Activated CD4-positive, alpha-beta T cell treated with anti-CD3 and anti-CD28 coated beads for 36 hours (primary cell): ENCODE measurements around the gene CIB1. TPM values are rescaled to one million over a fixed set of nuclear protein-coding genes. Genes with fewer than 3 reads are reported as not detected.

Experiments
- ATAC-seq: fragments of 200-7000 bp; cut with Tn5 transposase; one replicate; pipeline ENCODE4 v1.10.0; 2021; ENCODE audit warnings: mild to moderate bottlenecking, moderate library complexity
- CTCF ChIA-PET: fragments of 350-600 bp; sonication (Branson Sonifier 250); formaldehyde crosslinking; loops from one replicate; lab custom pipeline; 2021; ENCODE audit warnings: antibody characterized with exemption; lab: Charles Lee
- POLR2A ChIA-PET: fragments of 350-600 bp; sonication (Branson Sonifier 250); formaldehyde crosslinking; loops from one replicate; lab custom pipeline; 2021; ENCODE audit warnings: antibody characterized with exemption, inconsistent platforms; lab: Charles Lee
- DNase-seq: peaks from one replicate; pipeline ENCODE4 v3.0.0-alpha.2; 2020
- H3K27ac Mint-ChIP-seq: one replicate; pipeline ENCODE4 v1.8.0; 2021; ENCODE audit warnings: mixed read lengths
- H3K27me3 Mint-ChIP-seq: one replicate; pipeline ENCODE4 v1.8.0; 2021; ENCODE audit warnings: mixed read lengths
- H3K36me3 Mint-ChIP-seq: one replicate; pipeline ENCODE4 v1.8.0; 2021; ENCODE audit warnings: low read depth, mixed read lengths
- H3K4me1 Mint-ChIP-seq: one replicate; pipeline ENCODE4 v1.8.0; 2021; ENCODE audit warnings: mixed read lengths
- H3K4me3 Mint-ChIP-seq: one replicate; pipeline ENCODE4 v1.8.0; 2021; ENCODE audit warnings: mild to moderate bottlenecking, moderate library complexity, mixed read lengths
- H3K9me3 Mint-ChIP-seq: one replicate; pipeline ENCODE4 v1.8.0; 2021; ENCODE audit warnings: low read depth, mixed read lengths
- intact Hi-C, 2 experiments: fragments of 100-400 bp; cut with DNase I in 1 of 2; cut with micrococcal nuclease in 1 of 2; formaldehyde crosslinking; loops; one replicate each; pipeline versions ENCODE4 v1.14.2 to v1.15.1; 2022 to 2024; cut with DNase I, micrococcal nuclease
- total RNA-seq, 2 experiments: library from RNA; stranded (reverse); gene quantifications; one replicate each; pipeline ENCODE4 v1.2.3, GENCODE V29; 2021

CIB1 gene
- total RNA-seq, 2 experiments from 2014 or later, result 135 to 140 TPM

DNA sequence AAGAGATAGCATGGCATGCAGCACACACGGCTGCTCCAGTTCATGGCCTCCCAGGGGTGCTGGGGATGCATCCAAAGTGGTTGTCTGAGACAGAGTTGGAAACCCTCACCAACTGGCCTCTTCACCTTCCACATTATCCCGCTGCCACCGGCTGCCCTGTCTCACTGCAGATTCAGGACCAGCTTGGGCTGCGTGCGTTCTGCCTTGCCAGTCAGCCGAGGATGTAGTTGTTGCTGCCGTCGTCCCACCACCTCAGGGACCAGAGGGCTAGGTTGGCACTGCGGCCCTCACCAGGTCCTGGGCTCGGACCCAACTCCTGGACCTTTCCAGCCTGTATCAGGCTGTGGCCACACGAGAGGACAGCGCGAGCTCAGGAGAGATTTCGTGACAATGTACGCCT, 4.8 kb downstream of the CIB1 start:
- Mint-ChIP-seq H3K4me1 (peaks cover 35% of the 10 kb centered on the region), H3K36me3 (peaks cover 41% of the 10 kb centered on the region), H3K27me3 (no peaks in the 10 kb centered on the region), H3K27ac (peak overlapping the region; percentile 42), H3K9me3 (no peaks in the 10 kb centered on the region), H3K4me3 (no peak overlapping the region)
- DNase-seq (no peak), ATAC-seq (no peak)
- CTCF ChIA-PET, result interaction anchor here (0.6 kb wide), 1 partner anchor 354 kb away, joined by 4 read pairs; no protein-coding TSS in a partner anchor
- POLR2A ChIA-PET, result no interaction called here
- intact Hi-C loops, result no loop called here

DNA sequence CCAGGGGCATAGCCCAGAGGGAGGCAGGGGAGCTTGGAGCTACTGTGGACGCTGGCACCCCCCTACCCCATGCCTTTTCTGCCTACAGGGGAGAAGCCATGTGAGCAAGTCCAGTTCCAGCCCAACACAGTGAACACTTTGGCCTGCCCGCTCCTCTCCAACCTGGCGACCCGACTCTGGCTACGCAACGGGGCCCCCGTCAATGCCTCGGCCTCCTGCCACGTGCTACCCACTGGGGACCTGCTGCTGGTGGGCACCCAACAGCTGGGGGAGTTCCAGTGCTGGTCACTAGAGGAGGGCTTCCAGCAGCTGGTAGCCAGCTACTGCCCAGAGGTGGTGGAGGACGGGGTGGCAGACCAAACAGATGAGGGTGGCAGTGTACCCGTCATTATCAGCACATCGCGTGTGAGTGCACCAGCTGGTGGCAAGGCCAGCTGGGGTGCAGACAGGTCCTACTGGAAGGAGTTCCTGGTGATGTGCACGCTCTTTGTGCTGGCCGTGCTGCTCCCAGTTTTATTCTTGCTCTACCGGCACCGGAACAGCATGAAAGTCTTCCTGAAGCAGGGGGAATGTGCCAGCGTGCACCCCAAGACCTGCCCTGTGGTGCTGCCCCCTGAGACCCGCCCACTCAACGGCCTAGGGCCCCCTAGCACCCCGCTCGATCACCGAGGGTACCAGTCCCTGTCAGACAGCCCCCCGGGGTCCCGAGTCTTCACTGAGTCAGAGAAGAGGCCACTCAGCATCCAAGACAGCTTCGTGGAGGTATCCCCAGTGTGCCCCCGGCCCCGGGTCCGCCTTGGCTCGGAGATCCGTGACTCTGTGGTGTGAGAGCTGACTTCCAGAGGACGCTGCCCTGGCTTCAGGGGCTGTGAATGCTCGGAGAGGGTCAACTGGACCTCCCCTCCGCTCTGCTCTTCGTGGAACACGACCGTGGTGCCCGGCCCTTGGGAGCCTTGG, 5.6 kb downstream of the CIB1 start:
- no peak overlapping the region for H3K4me3 Mint-ChIP-seq
- no peak for DNase-seq
- peaks cover 41% of the 10 kb centered on the region for H3K36me3 Mint-ChIP-seq
- H3K4me1 Mint-ChIP-seq, result peaks cover 35% of the 10 kb centered on the region
- H3K9me3 Mint-ChIP-seq, result no peaks in the 10 kb centered on the region
- intact Hi-C loops, result no loop called here
- CTCF ChIA-PET, result interaction anchor here (0.6 kb wide), 1 partner anchor 354 kb away, joined by 4 read pairs; no protein-coding TSS in a partner anchor
- ATAC-seq, result no peak
- H3K27me3 Mint-ChIP-seq, result no peaks in the 10 kb centered on the region
- POLR2A ChIA-PET, result no interaction called here
- no peak overlapping the region for H3K27ac Mint-ChIP-seq

DNA sequence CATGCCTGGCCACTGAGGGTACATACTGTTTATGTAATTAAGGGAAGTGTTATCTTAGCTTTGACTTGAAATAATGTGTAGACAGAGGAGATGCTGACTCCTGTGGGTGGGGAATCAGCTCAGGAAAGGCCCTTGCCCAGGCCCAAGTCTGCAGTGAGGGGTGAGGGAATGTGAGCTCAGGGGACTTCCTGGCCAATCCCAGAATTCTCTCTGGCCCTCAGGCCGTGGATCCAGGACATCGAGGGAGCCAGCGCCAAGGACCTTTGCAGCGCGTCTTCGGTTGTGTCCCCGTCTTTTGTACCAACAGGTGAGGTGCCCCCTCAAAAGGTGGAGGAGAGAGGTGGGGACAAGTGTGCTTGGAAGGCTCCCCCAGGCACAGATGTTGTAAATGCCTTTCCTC, 6.4 kb downstream of the CIB1 start:
- ChIA-PET POLR2A (interaction anchor here (0.6 kb wide), 1 partner anchor 106 kb away, joined by 4 read pairs; no protein-coding TSS in a partner anchor), CTCF (no interaction called here)
- no peak overlapping the region for H3K27ac Mint-ChIP-seq
- H3K4me3 Mint-ChIP-seq, result no peak overlapping the region
- peaks cover 36% of the 10 kb centered on the region for H3K36me3 Mint-ChIP-seq
- intact Hi-C loops, result no loop called here
- DNase-seq, result no peak
- ATAC-seq, result no peak
- peaks cover 31% of the 10 kb centered on the region for H3K4me1 Mint-ChIP-seq
- no peaks in the 10 kb centered on the region for H3K27me3 Mint-ChIP-seq
- no peaks in the 10 kb centered on the region for H3K9me3 Mint-ChIP-seq

- Mint-ChIP-seq H3K4me3 (no peak overlapping the region), H3K4me1 (peaks cover 16% of the 10 kb centered on the region), H3K27me3 (no peaks in the 10 kb centered on the region), H3K27ac (no peak overlapping the region), H3K9me3 (no peaks in the 10 kb centered on the region), H3K36me3 (peaks cover 24% of the 10 kb centered on the region)
- no peak for ATAC-seq
- no peak for DNase-seq
- CTCF ChIA-PET, result interaction anchor here (1.4 kb wide), 1 partner anchor 10 kb away, joined by 3 read pairs; no protein-coding TSS in a partner anchor
- intact Hi-C loops, result no loop called here
- POLR2A ChIA-PET, result no interaction called here
Observed at GRCh38 chr15:90225504-90226234, 8.1 kb downstream of the CIB1 start.

GRCh38 chr15:90225047-90225446, 8.7 kb downstream of the CIB1 start:
- peaks cover 20% of the 10 kb centered on the region for H3K36me3 Mint-ChIP-seq
- no peaks in the 10 kb centered on the region for H3K9me3 Mint-ChIP-seq
- no peak overlapping the region for H3K4me3 Mint-ChIP-seq
- H3K27me3 Mint-ChIP-seq, result no peaks in the 10 kb centered on the region
- intact Hi-C loops, result no loop called here
- POLR2A ChIA-PET, result no interaction called here
- no peak for ATAC-seq
- peaks cover 11% of the 10 kb centered on the region for H3K4me1 Mint-ChIP-seq
- no peak for DNase-seq
- CTCF ChIA-PET, result interaction anchor here (1.4 kb wide), 1 partner anchor 10 kb away, joined by 3 read pairs; no protein-coding TSS in a partner anchor
- H3K27ac Mint-ChIP-seq, result no peak overlapping the region

DNA sequence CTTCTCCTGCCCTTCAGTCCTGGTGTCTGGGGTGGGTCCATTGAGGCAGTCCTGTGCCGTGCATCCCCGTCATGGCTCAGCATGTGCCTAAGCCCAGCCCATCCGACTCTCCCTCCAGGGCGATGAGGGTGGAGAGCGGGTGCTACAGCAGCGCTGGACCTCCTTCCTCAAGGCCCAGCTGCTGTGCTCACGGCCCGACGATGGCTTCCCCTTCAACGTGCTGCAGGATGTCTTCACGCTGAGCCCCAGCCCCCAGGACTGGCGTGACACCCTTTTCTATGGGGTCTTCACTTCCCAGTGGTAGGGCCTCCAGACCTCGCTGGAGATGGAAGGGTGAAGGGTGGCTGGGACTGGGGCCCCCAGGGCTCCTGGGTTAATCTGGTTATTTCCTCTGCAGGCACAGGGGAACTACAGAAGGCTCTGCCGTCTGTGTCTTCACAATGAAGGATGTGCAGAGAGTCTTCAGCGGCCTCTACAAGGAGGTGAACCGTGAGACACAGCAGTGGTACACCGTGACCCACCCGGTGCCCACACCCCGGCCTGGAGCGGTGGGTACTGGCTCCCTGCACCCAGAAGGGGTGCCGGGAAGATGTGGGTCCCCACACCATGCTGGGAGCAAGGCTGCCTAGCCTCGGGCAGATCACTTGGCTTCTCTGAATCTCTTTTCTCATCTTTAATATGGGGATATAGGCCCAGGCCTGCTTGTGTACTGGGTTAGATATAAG, 10.1 kb downstream of the CIB1 start:
- Mint-ChIP-seq H3K4me1 (no peaks in the 10 kb centered on the region), H3K4me3 (no peak overlapping the region), H3K27ac (no peak overlapping the region), H3K9me3 (no peaks in the 10 kb centered on the region), H3K27me3 (no peaks in the 10 kb centered on the region), H3K36me3 (peaks cover 7% of the 10 kb centered on the region)
- DNase-seq (no peak), ATAC-seq (no peak)
- CTCF ChIA-PET, result interaction anchor here (0.6 kb wide), 1 partner anchor 20 kb away, joined by 4 read pairs; no protein-coding TSS in a partner anchor
- intact Hi-C loops, result no loop called here
- POLR2A ChIA-PET, result no interaction called here

GRCh38 chr15:90222547-90222946, 11.2 kb downstream of the CIB1 start:
- ATAC-seq (no peak), DNase-seq (no peak)
- H3K4me3 Mint-ChIP-seq, result no peak overlapping the region
- POLR2A ChIA-PET, result no interaction called here
- intact Hi-C loops, result no loop called here
- no peaks in the 10 kb centered on the region for H3K4me1 Mint-ChIP-seq
- no peaks in the 10 kb centered on the region for H3K27me3 Mint-ChIP-seq
- no peak overlapping the region for H3K27ac Mint-ChIP-seq
- H3K36me3 Mint-ChIP-seq, result peaks cover 4% of the 10 kb centered on the region
- CTCF ChIA-PET, result interaction anchor here (1.7 to 2.2 kb wide), 2 partner anchors 9 to 20 kb away, joined by 9 to 11 read pairs; no protein-coding TSS in a partner anchor
- no peaks in the 10 kb centered on the region for H3K9me3 Mint-ChIP-seq

- ChIA-PET POLR2A (interaction anchor here (0.7 kb wide), 2 partner anchors 11 to 42 kb away, joined by 3 read pairs; no protein-coding TSS in a partner anchor), CTCF (interaction anchor here (0.6 to 2.2 kb wide), 14 partner anchors 10 to 567 kb away, joined by 3 to 11 read pairs (median 4); partner anchors contain the start of genes CIB1, GDPGP1 and SEMA4B)
- Mint-ChIP-seq H3K4me3 (no peak overlapping the region), H3K9me3 (no peaks in the 10 kb centered on the region), H3K4me1 (no peaks in the 10 kb centered on the region), H3K27me3 (no peaks in the 10 kb centered on the region), H3K36me3 (peaks cover 4% of the 10 kb centered on the region), H3K27ac (no peak overlapping the region)
- ATAC-seq (peak; percentile 60), DNase-seq (peak; percentile 63)
- intact Hi-C loops, result no loop called here
Observed at GRCh38 chr15:90221246-90221900, 12.4 kb downstream of the CIB1 start.

GRCh38 chr15:90219421-90220141, 14.2 kb downstream of the CIB1 start:
- Mint-ChIP-seq H3K4me1 (peaks cover 2% of the 10 kb centered on the region), H3K9me3 (no peaks in the 10 kb centered on the region), H3K36me3 (peaks cover 3% of the 10 kb centered on the region), H3K27ac (no peak overlapping the region), H3K4me3 (no peak overlapping the region), H3K27me3 (no peaks in the 10 kb centered on the region)
- ChIA-PET CTCF (interaction anchor here (0.6 to 1.6 kb wide), 11 partner anchors 11 to 80 kb away, joined by 3 to 6 read pairs (median 4); no protein-coding TSS in a partner anchor), POLR2A (no interaction called here)
- intact Hi-C loops, result loop anchor here in 1 of 2 experiments (1.0 kb wide), 2 partner anchors 67 to 76 kb away; no protein-coding TSS in a partner anchor
- DNase-seq (peak; percentile 76), ATAC-seq (peak; percentile 82)
